ENCODE data around the gene ORM1. TPM values are rescaled to one million over a fixed set of nuclear protein-coding genes. Genes with fewer than 3 reads are reported as not detected.
A peak's percentile ranks its signal among the peaks of the same experiment; 100 is the strongest.

Gene ORM1
- total RNA-seq, 1 donor from 2014 or later: 1.2 TPM

DNA sequence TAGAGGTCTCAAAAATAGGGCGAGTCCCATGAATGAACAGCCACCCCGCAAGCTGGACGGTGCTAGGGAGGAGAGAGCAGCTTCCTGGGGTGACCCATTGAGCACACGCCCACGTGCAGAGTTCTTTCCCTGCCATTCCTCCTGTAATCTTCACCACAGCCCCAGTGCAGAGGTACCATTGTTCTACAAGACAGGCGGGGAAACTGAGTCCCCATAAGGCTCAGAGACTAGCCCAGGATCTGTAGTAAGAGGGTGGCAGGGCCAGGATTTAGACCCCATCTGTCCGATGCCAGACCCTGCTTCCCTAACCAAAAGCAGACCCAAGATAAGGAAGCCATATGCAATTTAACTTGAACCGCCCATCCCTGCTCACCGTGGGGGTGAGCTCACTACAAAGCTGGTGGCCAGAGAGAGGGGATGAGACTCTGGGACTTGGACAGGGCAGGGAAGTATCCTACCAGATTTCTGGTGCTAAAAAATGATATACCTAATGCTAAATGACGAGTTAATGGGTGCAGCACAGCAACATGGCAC lies 36.7 kb upstream of the ORM1 start:
- intact Hi-C loops (cut with DNase I): no loop called here
- ATAC-seq (ENCODE audit: poor library complexity) (no peak), DNase-seq (no peak)

DNA sequence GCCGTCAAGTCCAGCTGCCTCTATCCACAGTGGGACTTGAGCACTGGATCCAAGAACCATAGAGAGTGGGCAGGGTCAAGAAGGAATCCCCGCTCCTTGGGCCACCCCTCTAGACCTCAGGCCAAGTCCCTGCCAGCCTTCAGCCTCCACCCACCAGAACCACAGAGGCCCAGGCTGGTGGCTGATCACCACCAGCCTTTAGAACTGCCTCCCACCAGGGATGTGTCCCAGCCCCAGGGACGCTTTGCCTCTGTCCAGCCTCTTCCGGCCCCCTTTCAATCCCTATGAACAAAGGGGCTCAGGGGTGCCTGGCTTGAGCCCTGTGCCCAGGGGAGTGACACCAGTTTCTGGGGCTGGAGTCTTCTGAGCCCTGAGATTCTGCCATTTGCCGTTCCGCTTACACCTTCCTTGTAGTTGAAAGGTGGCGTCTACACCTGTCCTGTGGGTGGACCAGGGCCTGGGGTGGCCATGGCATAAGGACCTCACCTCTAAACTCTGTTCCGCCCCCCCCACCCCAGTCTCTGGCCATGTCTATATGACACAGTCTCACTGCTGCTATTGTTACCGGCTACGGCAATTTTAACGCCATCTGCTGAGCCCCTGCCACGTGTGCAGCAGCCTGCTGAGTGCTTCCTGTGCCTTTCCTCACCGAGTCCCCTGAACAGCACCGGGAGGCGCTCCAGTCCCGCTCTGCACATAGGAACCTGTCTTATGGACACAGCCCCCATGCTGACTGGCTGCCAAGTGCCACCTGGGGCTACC lies 35.7 kb upstream of the ORM1 start:
- DNase-seq (no peak), ATAC-seq (ENCODE audit: poor library complexity) (no peak)
- intact Hi-C loops (cut with DNase I): no loop called here

DNA sequence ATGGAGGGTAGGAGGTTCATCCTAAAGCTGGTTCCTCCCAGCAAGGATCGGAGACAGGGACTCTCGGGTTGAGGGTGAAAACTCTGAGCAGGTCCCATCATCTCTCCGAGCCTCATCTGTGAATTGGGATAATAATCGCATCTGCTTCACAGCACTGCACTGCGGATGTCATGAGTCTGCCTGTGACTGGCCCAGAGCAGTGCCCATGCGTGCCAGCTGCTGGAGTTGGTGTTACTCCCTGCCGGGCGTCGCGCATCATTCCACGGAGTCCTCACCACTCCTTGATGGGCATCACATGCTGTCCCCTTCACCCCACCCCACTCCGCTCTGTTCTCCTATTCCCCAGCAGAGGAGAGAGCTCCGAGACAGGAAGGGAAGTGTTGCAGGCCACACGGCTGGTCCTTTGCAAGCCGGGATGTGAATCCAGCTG lies 35.1 kb upstream of the ORM1 start:
- no peak for DNase-seq
- intact Hi-C loops (cut with DNase I): no loop called here

DNA sequence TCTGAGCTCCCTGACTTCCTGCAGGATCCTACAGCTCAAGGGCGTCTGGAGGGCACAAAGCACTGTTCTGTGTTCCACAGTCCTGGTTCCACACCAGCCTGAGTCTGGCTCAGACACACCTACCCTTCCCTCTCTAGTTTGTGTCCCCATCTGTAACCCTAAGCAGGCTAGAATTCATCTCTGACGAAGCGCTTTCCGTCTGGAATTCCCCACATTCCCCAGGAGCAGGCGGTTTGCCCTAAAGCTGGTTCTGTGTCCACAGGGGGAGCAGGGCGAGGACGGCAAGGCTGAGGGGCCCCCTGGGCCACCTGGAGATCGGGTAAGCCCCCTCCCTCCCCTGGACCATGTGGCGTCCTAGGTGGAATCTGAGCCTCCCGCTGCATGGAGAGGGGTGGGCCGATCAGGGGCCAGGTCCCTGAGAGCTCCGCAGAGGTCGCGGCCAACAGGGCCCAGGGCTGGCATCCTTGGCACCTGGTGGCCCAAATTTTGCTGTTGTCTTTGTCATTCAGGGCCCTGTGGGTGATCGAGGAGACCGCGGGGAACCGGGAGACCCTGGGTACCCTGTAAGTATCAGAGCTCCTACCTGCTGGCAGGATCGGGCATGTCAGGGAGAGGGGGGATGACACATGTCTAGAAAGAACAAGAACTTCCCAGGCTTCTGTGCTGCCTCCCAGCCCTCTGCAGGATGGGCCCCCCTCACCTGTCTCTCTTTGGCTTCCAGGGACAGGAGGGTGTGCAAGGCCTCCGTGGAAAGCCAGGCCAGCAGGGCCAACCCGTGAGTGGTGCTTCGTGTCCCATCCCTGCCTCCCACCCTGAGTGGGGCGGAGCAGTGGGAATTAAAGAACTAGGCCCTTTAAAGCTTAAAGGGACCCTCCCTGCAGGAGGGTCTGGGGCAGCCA lies 34.5 kb upstream of the ORM1 start:
- DNase-seq (no peak), ATAC-seq (ENCODE audit: poor library complexity) (no peak)
- intact Hi-C loops (cut with DNase I): no loop called here

More for the DNA sequence above, 35.1 kb upstream of the ORM1 start:
- no peak for ATAC-seq (ENCODE audit: poor library complexity)

DNA sequence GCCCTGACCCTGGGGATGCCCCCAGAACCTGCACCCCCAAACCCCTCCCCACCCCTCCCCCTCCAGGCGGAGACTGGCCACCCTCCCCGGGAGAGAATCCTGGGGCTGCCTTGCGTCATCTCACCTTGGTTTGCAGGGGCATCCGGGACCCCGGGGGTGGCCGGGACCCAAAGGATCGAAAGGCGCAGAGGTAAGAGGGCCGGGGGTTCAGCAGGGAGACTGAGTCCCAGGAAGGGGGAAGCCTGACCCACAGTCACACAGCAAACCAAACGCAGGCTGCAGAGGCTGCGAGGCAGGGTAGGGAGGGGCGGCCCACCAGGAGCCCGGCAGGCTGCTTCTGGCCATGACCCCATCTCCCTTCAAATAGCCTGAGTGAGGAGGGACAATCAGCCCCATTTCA lies 33.8 kb upstream of the ORM1 start:
- ATAC-seq (ENCODE audit: poor library complexity) (no peak), DNase-seq (no peak)
- intact Hi-C loops (cut with DNase I): no loop called here

DNA sequence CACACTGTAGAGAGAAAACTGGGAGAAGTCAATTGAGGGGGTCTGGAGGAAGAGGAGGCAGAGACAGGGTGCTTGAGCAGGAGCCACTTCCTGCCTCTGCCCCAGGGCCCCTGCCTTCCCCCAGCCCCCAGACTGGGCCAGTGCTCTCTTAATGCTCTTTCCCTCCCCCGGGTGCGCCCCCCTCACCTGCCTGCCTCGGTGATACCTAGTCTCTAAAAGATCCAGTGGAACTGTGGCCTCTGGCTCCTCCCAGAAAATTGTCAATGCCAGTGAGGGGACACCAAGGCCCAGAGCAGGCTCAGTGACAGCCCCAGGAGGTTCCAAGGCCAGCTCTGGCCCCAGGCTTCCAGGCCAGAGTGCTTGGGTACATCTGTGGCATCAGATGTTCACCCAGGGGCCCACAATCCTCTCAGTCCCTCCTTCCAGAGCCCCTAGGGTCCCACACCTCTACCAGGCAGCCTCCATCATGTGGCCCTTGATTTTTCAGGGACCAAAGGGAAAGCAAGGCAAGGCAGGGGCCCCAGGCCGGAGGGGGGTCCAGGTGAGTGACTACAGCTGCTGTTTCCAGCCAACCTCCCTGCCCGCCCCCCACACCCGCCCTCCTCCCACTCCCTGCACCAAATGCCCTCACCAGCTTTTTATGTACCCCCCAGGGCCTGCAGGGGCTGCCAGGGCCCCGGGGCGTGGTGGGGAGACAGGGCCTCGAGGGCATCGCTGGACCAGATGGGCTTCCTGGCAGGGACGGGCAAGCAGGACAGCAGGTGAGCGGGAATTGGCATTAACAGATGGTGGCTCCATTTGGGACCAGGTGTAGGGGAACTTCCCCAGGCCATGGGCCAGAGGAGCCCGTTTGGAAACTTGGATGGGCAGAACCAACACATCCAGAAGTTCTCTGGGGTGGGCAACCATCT lies 33.1 kb upstream of the ORM1 start:
- intact Hi-C loops (cut with DNase I): loop anchor here (2.0 kb wide), 1 partner anchor 207 kb away; no protein-coding TSS in a partner anchor
- DNase-seq (no peak), ATAC-seq (ENCODE audit: poor library complexity) (no peak)

DNA sequence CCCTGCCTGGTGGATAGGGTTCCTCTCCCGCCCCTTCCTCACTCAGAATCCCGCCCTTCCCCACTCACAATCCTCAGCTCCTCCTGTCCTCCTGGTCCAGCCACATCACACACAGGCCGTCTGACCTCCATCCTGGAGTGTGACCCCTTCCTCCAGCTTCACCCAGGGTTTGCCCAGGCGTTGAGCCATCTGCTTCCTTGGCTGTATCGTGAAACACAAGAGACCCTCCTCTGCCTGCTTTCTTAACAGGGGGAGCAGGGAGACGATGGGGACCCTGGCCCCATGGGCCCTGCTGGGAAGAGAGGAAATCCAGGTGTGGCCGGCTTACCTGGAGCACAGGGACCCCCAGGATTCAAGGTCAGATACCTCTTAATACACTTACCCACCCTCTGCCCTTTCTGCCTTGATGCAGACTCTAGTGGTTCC lies 32.3 kb upstream of the ORM1 start:
- DNase-seq: no peak
- intact Hi-C loops (cut with DNase I): loop anchor here (2.0 kb wide), 1 partner anchor 208 kb away; no protein-coding TSS in a partner anchor
- peak; percentile 24 for ATAC-seq (ENCODE audit: poor library complexity)

DNA sequence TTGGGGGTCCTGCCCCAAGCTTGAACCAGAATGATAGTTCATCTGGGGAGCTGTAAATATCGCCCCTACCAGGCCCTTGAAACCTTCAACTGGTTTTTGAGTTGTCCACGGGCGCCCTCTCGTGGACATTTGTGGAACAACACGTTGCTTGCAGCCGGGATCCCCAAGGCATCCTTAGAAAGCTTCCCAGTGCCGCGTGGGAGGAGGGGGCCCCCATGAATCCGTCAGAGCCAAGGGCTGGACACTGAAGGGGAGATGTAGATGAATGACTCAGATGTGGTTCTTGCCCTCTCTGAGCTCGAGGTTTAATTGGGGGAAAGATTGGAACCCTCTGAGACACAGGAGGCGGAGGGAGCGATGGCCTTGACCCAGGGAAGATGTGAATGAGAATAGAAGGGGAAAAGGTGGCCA lies 31.8 kb upstream of the ORM1 start:
- peak; percentile 59 for ATAC-seq (ENCODE audit: poor library complexity)
- DNase-seq: peak; percentile 84
- intact Hi-C loops (cut with DNase I): loop anchor here (2.0 kb wide), 1 partner anchor 208 kb away; no protein-coding TSS in a partner anchor

DNA sequence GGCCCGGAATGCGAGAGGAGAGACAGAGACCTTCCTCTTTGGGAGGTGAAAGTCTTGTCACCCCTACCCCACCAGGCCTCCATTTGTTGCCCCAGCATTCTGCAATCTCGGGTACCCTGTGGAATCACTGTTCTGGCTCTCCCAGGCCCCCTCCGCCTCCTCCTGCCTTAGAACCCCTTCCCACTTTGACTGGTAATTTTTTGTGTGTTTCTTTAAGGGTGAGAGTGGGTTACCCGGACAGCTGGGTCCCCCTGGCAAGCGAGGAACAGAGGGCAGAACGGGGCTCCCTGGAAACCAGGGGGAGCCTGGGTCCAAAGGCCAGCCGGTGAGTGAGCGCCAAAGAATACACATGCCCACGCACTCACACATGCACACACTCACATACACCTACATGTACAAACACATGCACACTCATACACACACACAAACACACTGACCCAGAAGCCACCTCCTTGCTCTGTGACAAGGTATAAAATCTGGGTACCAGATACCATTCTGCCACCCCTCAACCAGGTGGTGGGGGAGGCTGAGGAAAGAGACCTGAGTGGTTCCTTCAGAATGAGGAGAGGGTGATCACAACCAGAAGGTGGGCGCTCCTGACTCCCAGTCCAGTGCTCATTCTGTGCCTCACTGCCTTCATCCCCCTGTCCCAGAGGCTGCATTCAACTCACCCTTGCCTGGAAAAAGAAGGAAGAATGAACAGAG lies 30.9 kb upstream of the ORM1 start:
- intact Hi-C loops (cut with DNase I): loop anchor here (2.0 kb wide), 1 partner anchor 209 kb away; no protein-coding TSS in a partner anchor
- ATAC-seq (ENCODE audit: poor library complexity) (no peak), DNase-seq (no peak)

DNA sequence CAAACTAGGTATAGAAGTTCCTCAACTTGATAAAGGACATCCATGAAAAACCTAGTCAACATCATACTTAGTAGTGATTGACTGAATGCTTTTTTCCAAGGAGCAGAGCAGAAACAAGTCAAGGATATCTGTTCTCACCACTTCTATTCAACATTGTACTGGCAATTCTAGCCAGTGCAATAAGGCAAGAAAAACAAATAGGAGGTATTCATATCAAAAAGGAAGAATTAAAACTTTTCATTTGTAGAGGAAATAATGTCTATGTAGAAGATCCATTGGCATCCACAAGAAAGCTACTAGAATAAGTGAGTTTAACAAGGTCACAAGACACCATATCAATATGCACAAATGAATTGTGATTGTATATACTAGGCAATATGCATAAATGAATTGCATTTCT lies 28.2 kb upstream of the ORM1 start:
- intact Hi-C loops (cut with DNase I): no loop called here
- ATAC-seq (ENCODE audit: poor library complexity) (no peak), DNase-seq (no peak)

DNA sequence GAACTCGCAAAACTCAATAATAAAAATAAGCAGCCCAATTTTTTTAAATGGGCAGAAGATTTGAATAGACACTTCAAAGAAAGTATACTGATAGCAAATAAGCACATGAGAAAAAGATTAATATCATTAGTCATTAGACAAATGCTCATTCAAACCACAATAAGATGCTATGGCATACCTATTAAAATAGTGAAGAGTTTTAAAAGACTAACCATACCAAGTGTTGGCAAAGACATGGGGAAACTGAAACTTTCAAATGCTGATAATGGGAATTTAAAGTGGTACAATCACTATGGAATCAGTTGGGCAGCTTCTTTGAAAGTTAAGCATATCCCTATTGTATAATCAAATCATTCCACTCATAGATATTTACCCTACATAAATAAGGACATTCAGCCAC lies 26.6 kb upstream of the ORM1 start:
- DNase-seq (no peak), ATAC-seq (ENCODE audit: poor library complexity) (no peak)
- intact Hi-C loops (cut with DNase I): no loop called here

DNA sequence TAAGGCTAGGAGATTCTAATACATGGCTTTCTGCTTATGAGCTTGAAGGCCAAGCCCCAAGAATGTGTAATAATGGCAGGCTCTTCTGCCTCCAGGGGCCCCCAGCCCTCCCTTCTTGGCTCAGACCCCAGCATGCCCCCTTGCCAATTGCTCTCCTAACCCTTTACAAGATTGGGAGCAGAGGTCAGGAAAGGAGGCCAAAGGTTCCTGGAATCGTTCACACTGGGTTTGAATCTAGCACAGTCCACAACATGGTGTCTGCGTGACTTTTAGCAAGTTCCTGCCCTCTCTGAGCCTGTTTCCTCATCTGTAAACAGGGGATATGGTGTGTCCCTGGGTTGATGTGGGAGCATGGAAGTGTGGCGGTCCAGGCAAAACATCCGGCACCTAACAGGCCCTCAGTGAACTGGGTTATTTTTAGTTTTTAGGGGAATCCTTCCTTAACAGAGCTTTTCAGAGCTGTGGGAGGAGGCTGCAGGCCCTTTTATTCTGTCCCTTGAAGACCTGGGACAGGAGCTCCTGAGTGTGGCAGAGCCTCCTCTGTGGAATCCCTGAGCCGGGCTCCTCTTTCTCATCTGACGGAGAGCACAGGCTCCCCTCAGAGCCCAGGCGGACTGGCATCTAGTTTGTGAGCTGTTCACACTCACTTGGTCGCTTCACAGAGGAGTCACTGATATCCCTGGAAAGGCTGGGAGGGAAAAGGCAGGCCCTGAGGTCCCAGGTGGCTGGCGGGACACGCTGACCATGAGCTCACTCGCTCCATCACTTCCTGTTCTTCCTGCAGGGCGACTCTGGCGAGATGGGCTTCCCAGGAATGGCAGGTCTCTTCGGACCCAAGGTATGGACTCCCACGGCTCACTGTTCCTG lies 23.4 kb upstream of the ORM1 start:
- DNase-seq (peak; percentile 29), ATAC-seq (ENCODE audit: poor library complexity) (no peak)
- intact Hi-C loops (cut with DNase I): no loop called here

DNA sequence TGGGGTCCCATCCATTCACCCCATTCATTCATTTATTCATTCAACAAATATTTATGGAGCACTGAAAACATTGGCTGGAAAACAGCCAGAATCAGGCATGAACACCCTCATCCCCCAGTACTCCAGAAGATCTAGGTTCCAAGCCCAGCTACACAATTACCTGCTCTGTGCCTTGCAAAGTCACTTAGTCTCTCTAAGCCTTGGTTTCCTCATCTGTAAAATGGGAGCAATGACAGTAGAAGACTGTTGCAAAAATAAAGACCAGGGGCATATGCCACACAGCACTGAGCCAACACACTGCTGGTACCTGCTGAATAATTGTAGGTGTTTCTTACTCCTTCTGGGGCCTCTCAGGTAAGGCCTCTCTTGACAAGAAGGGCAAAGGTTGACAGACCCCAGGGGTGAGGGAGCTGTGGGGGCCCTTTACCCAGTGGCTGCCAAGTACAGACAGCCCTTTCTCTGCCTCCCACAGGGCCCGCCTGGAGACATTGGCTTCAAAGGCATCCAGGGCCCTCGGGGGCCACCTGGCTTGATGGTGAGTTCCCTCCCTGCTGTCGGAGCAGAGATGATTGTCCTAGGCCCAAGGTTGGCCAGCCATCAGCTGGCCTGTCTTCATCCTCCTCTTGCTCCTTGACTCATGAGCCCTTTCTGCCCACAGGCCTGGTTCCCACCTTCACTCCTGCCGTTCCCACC lies 22.6 kb upstream of the ORM1 start:
- DNase-seq (no peak), ATAC-seq (ENCODE audit: poor library complexity) (no peak)
- intact Hi-C loops (cut with DNase I): no loop called here

DNA sequence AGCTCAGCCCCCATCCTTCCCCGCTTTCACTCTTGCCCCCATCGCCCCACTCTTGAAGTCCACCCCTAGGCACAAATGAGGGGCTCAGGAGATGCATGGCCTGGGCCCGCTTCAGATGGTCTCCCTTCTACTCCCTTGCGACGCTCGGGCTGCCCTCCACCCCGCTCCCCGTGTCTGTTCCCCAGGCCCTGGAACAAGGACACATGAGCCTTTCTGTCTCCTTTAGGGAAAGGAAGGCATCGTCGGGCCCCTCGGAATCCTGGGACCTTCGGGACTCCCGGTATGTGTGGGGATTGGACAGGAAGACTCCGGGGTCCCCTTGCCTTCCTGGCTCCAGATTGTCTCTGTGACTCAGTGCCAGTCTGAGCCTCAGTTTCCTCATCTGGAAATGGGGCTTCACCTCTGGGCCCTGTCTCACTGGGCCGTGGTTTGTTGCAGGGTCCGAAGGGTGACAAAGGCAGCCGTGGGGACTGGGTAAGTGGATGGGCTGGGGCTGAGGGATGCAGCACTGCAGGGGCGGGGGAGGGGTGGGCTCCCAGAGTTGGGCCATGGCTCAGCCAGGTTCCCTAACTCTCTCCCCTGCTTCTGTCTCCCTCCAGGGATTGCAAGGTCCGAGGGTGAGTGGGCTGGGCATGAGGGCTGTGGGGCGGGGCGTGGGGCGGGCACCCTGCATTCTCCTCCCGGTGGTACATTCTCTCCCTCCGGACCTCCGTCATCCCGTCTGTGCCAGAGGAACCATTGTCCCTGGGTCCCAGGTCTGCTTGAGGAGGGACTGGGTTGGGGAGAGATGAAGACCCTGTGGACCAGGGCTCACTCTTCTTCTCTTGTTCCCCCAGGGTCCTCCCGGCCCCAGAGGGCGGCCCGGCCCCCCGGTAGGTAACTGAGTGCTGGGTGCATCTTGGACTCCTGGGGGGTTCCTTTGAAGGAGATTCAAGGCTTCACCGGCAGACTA lies 21.8 kb upstream of the ORM1 start:
- peak; percentile 22 for DNase-seq
- ATAC-seq (ENCODE audit: poor library complexity): no peak
- intact Hi-C loops (cut with DNase I): no loop called here

DNA sequence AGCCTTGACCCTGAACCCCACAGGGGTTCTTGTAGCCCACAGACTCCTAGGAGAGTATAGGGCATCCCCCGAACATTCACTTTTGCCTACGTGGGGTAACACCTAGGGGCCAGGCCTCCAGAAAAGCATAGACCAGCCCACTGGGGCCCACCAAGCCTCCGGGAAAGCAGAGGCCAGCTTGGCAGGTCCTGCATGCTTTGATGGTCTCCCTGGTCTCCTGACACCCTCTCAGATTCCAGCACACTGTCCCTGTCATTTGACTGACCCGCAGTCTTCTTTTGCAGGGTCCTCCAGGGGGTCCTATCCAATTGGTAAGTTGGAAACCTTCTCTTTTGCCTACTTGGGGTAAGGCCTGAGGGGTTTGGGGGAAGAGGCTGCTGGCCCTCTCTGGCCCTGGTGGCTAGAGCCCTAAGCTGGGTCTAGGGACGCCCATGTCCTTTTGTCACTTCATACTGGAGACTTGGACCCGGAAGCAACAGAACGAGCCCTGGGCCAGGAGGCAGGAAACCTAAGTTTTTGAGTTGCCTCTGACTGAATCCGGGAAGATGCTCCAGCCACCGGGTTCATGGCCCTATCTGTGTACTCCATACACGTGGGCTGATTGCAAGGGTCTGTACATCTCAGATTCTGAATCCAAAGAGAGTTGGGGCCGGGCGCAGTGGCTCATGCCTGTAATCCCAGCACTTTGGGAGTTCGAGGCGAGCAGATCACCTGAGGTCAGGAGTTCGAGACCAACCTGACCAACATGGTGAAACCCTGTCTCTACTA lies 20.9 kb upstream of the ORM1 start:
- peak; percentile 32 for DNase-seq
- intact Hi-C loops (cut with DNase I): no loop called here
- ATAC-seq (ENCODE audit: poor library complexity): no peak
